Breast epithelium (tissue), 4 donors: ENCODE measurements around the gene LDLRAD3. TPM values are rescaled to one million over a fixed set of nuclear protein-coding genes. Genes with fewer than 3 reads are reported as not detected.

Source experiments
- DNase-seq, 2 donors: peaks; one replicate each; pipeline ENCODE4 v3.0.0-alpha.2; 2019; ENCODE audit warnings: low spot score in 2 of 2
- H3K27ac ChIP-seq, 2 donors: fragments of 200-600 bp; sonication (generic) in 1 of 2; one replicate each; pipeline ENCODE4 v1.5.1; 2016 to 2019; ENCODE audit warnings: mild to moderate bottlenecking in 1 of 2
- H3K27me3 ChIP-seq, 2 donors: fragments of 200-600 bp; sonication (generic) in 1 of 2; one replicate each; pipeline versions ENCODE4 v1.5.1 to v1.6.0; 2017 to 2019; ENCODE audit warnings: control low read depth in 1 of 2, mild to moderate bottlenecking in 1 of 2
- H3K36me3 ChIP-seq: fragments of 200-600 bp; one replicate; pipeline ENCODE4 v1.5.1; 2019
- H3K4me1 ChIP-seq, 2 donors: fragments of 200-600 bp; sonication (generic); one replicate each; pipeline ENCODE4 v1.5.1; 2016 to 2019; ENCODE audit warnings: control low read depth in 1 of 2
- H3K4me3 ChIP-seq, 3 donors: fragments of 200-600 bp; sonication (generic); 1 replicate in 2 of 3; 2 replicates in 1 of 3; pipeline ENCODE4 v1.5.1; 2016 to 2019; ENCODE audit warnings: mild to moderate bottlenecking in 3 of 3, moderate library complexity in 2 of 3
- H3K9me3 ChIP-seq, 2 donors: fragments of 200-600 bp; sonication (generic) in 1 of 2; one replicate each; pipeline ENCODE4 v1.5.1; 2016 to 2019; ENCODE audit warnings: control low read depth in 1 of 2
- CTCF ChIP-seq, 3 donors: fragments of 450-650 bp; IDR thresholded peaks; one replicate each; pipeline ENCODE4 v1.5.1; 2016 to 2017; ENCODE audit warnings: antibody characterized with exemption in 3 of 3, mild to moderate bottlenecking in 3 of 3, moderate library complexity in 3 of 3
- POLR2A ChIP-seq: fragments of 450-650 bp; IDR thresholded peaks from one replicate; pipeline ENCODE4 v1.6.1; 2016; ENCODE audit warnings: antibody characterized with exemption, mild to moderate bottlenecking, moderate library complexity
- POLR2AphosphoS5 ChIP-seq, 3 donors: sonication (generic); formaldehyde crosslinking; IDR thresholded peaks; one replicate each; pipeline ENCODE4 v1.6.1; 2017; ENCODE audit warnings: antibody characterized with exemption in 3 of 3
- intact Hi-C: fragments of 100-400 bp; cut with DNase I; formaldehyde crosslinking; loops from one replicate; pipeline ENCODE4 v1.15.1; 2023; ENCODE audit warnings: low total_unique reads
- total RNA-seq, 3 donors: library from RNA; depleted of rRNA; stranded (reverse); fragments of >200 nt; gene quantifications; one replicate each; pipeline ENCODE4 v1.1.0, GENCODE V29; 2016

LDLRAD3 gene
- total RNA-seq, 3 donors from 2014 or later: 20.3 to 45.4 (median 40.6) TPM

DNA sequence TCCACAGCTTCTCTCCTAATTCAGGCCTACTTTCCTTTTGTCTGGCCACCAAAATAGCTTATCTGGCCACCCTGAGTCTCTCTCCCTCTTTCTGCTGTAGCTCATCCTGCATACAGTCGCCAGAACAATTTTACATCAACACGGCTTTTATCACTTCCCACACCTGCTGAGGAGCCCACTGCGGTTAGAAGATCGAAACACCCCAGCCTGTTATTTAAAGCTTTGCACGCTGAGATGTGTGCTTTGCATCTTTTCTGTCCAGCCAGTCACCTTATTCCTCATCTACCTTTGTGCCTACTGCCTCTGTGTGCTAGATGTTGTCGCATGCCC, 249.4 kb downstream of the LDLRAD3 start:
- no peaks in the 10 kb centered on the region for H3K9me3 ChIP-seq
- intact Hi-C loops: no loop called here
- no peak for TF ChIP-seq POLR2AphosphoS5 (IDR thresholded peaks at IDR 0.05)
- no peak for TF ChIP-seq CTCF (IDR thresholded peaks at IDR 0.05)
- no peak for TF ChIP-seq POLR2A
- no peak for DNase-seq
- no peaks in the 10 kb centered on the region for H3K27me3 ChIP-seq
- no peak overlapping the region for H3K4me3 ChIP-seq
- no peaks in the 10 kb centered on the region for H3K36me3 ChIP-seq
- H3K27ac ChIP-seq: no peak overlapping the region
- no peaks in the 10 kb centered on the region for H3K4me1 ChIP-seq

GRCh38 chr11:36193721-36194120, 249.9 kb downstream of the LDLRAD3 start:
- no peak overlapping the region for H3K27ac ChIP-seq
- TF ChIP-seq POLR2AphosphoS5 (IDR thresholded peaks at IDR 0.05): no peak
- intact Hi-C loops: no loop called here
- H3K4me1 ChIP-seq: no peaks in the 10 kb centered on the region
- H3K27me3 ChIP-seq: no peaks in the 10 kb centered on the region
- no peak overlapping the region for H3K4me3 ChIP-seq
- DNase-seq: no peak
- no peaks in the 10 kb centered on the region for H3K36me3 ChIP-seq
- no peaks in the 10 kb centered on the region for H3K9me3 ChIP-seq

DNA sequence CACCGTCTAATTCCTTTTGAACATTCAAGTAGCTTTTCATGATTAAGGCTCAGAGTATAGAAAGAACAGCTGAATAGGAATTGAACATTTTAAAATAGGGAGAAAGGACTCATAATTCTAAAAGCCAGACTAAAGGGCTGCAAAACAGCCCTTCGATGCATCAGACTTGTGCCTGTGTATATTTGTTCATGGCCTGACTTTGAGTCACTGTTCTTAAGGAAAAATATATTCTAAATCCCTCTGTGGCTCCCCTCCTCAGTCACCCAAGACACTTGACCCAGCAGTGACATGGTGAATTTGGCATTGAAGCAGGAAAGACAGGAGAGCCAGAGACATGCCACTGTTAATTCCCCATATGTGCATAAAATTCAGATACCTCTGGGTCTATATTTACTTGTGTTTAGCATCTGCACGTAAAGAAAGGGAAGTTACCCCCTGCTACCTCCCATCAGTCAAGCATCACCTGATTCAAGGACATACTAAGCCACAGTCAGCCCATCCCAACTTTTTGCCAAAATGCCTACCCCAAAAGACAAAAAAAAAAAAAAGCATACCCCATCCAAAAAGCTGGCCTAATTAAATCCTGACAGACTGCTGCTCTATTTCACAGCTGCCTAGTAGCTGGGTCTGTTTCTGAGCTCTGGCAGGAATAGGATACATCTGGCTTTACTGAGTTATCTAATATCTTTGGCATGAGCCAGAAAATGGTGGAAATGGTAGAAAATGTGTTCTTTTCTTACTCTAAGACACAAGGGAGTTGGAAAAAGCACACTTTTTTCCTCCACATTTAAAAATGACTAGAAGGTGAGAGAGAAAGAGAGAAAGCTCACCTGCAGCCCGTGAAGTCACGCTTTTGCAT, 251.9 kb downstream of the LDLRAD3 start:
- H3K27ac ChIP-seq: no peak overlapping the region

DNA sequence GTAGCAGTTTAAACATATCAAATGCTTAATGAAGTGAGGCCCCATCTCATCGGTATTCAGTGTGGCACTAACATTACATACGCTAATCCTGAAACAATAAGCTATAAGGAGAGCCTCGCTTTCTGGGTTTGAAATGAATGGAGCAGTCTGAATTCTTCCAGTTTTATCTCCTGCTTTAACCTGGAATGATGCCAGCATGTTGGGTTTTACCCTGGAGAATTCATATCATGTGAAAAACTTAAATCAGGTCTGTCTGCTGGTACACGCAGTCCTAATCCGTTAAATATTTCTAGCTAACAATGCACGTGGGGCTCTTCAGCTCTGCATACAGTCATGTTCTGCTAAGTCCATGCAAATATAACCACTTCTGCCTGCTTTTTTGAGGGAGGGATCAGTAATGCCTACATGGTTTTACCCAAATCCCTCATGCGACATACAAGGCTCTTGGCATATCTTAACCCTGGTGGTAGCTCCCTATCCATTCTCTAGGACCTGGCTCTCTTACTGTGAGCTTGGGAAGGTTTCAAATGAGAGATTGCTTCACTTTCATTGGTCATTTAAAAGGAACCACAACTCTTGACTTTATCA, 252.6 kb downstream of the LDLRAD3 start:
- no peak for DNase-seq
- H3K4me3 ChIP-seq: no peak overlapping the region
- H3K4me1 ChIP-seq: no peaks in the 10 kb centered on the region
- intact Hi-C loops: no loop called here
- H3K27ac ChIP-seq: no peak overlapping the region
- no peaks in the 10 kb centered on the region for H3K36me3 ChIP-seq
- H3K27me3 ChIP-seq: no peaks in the 10 kb centered on the region
- H3K9me3 ChIP-seq: no peaks in the 10 kb centered on the region
- TF ChIP-seq CTCF (IDR thresholded peaks at IDR 0.05) (no peak), POLR2A (no peak), POLR2AphosphoS5 (IDR thresholded peaks at IDR 0.05) (no peak)

More for the DNA sequence above, 251.9 kb downstream of the LDLRAD3 start:
- no peak overlapping the region for H3K4me3 ChIP-seq
- TF ChIP-seq POLR2AphosphoS5 (IDR thresholded peaks at IDR 0.05) (no peak), CTCF (IDR thresholded peaks at IDR 0.05) (no peak), POLR2A (no peak)
- H3K36me3 ChIP-seq: no peaks in the 10 kb centered on the region
- H3K27me3 ChIP-seq: no peaks in the 10 kb centered on the region
- no peaks in the 10 kb centered on the region for H3K4me1 ChIP-seq
- intact Hi-C loops: no loop called here
- DNase-seq: no peak
- no peaks in the 10 kb centered on the region for H3K9me3 ChIP-seq

DNA sequence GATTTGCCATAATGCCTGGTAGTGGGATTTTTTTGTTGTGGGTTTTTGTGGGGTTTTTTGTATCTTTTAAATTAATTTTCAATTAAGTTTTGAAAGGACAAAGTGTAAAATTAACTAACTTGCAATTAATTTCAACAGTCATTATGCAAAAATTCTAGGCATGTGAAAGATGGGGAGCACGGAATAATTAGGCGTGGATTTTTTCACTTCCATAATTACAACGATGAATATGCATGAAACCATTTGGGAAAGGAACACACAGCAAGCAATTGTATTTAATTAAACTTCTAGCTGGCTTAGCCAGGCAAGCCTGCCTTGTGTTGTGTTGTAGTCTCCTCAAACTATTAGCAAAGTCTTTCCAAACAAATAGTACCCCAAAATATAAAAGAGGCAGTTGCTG, 257.5 kb downstream of the LDLRAD3 start:
- TF ChIP-seq CTCF (IDR thresholded peaks at IDR 0.05) (no peak), POLR2A (no peak)
- Histone ChIP-seq H3K27ac (no peak overlapping the region), H3K36me3 (no peaks in the 10 kb centered on the region), H3K9me3 (no peaks in the 10 kb centered on the region), H3K4me3 (no peak overlapping the region), H3K27me3 (no peaks in the 10 kb centered on the region), H3K4me1 (no peaks in the 10 kb centered on the region)
- no peak for DNase-seq
- intact Hi-C loops: no loop called here
